GM12878 (cell line): Measurements from ENCODE around the gene DLG2. TPM values are rescaled to one million over a fixed set of nuclear protein-coding genes. Genes with fewer than 3 reads are reported as not detected.

Experiments
- ATAC-seq: fragments of 200-7000 bp; cut with Tn5 transposase; 3 replicates; pipeline ENCODE4 v1.9.1; 2020; ENCODE audit warnings: mild to moderate bottlenecking, moderate library complexity
- BruUV-seq: library from RNA; stranded (reverse); fragments of 400-500 nt; replicated peaks from 2 replicates; lab custom pipeline; 2021; lab: Mats Ljungman, UMichigan
- CTCF ChIA-PET: fragments of 300-600 bp; sonication (Branson Sonifier 250); formaldehyde crosslinking; extraction: SDS; loops from one replicate; lab custom pipeline; 2021; ENCODE audit warnings: inconsistent platforms; lab: Yijun Ruan, JAX
- POLR2A ChIA-PET: fragments of 350-600 bp; formaldehyde crosslinking; extraction: SDS; loops from one replicate; lab custom pipeline; 2021; ENCODE audit warnings: inconsistent platforms; lab: Charles Lee
- RAD21 ChIA-PET: fragments of 300-600 bp; sonication (Branson Sonifier 250); formaldehyde crosslinking; loops from one replicate; lab custom pipeline; 2023; ENCODE audit warnings: antibody characterized with exemption; ENCODE audit not compliant: unreplicated experiment; lab: Charles Lee
- SMC1A ChIA-PET: fragments of 300-600 bp; sonication (Branson Sonifier 250); formaldehyde crosslinking; loops from one replicate; lab custom pipeline; 2023; ENCODE audit not compliant: unreplicated experiment, uncharacterized antibody; lab: Charles Lee
- DNase-seq: peaks from one replicate; pipeline ENCODE4 v3.0.0-alpha.2; 2011; ENCODE audit warnings: low read depth, low spot score
- FAIRE-seq: peaks from 3 replicates; lab custom pipeline; 2011; peaks lifted over from hg19 to GRCh38; lab: Jason Lieb, UNC
- H2AFZ ChIP-seq: 2 replicates; pipeline ENCODE4 v1.6.0; 2011; ENCODE audit warnings: low read depth, low read length, control low read depth; ENCODE audit not compliant: control insufficient read depth
- H3K27ac ChIP-seq: 2 replicates; pipeline ENCODE4 v1.5.1; 2011; ENCODE audit warnings: control low read depth; ENCODE audit not compliant: control insufficient read depth, insufficient read depth
- H3K27me3 ChIP-seq, 2 experiments: replicated peaks in 1 of 2; 2 replicates each; pipeline versions ENCODE4 v1.6.0 to v1.6.1; 2011; ENCODE audit warnings: low read length in 1 of 2; ENCODE audit not compliant: control insufficient read depth in 2 of 2, insufficient read depth in 2 of 2
- H3K36me3 ChIP-seq, 2 experiments: 2 replicates each; pipeline ENCODE4 v1.5.1; 2011; ENCODE audit warnings: low read length in 1 of 2; ENCODE audit not compliant: control insufficient read depth in 2 of 2, insufficient read depth in 2 of 2
- H3K4me1 ChIP-seq: 2 replicates; pipeline ENCODE4 v1.6.1; 2011; ENCODE audit warnings: mild to moderate bottlenecking, low read length, moderate library complexity, mixed read lengths; ENCODE audit not compliant: control insufficient read depth, insufficient read depth
- H3K4me2 ChIP-seq: 2 replicates; pipeline ENCODE4 v1.6.0; 2011; ENCODE audit warnings: control low read depth; ENCODE audit not compliant: control insufficient read depth, insufficient read depth
- H3K4me3 ChIP-seq: fragments of 200-600 bp; sonication (generic); 2 replicates; pipeline ENCODE4 v1.5.1; 2016
- H3K79me2 ChIP-seq: 2 replicates; pipeline ENCODE4 v1.6.0; 2011; ENCODE audit warnings: low read length; ENCODE audit not compliant: control insufficient read depth, insufficient read depth
- H3K9ac ChIP-seq: 2 replicates; pipeline ENCODE4 v1.8.0; 2011; ENCODE audit warnings: low read length, control low read depth, mixed read lengths; ENCODE audit not compliant: control insufficient read depth, insufficient read depth
- H3K9me3 ChIP-seq: replicated peaks from 3 replicates; pipeline ENCODE4 v1.5.1; 2011; ENCODE audit warnings: mild to moderate bottlenecking, low read length; ENCODE audit not compliant: control insufficient read depth, insufficient read depth
- H4K20me1 ChIP-seq: 2 replicates; pipeline ENCODE4 v1.6.0; 2011; ENCODE audit not compliant: control insufficient read depth, insufficient read depth
- ATF2 ChIP-seq: IDR thresholded peaks from 2 replicates; pipeline ENCODE4 v1.6.1; 2012; ENCODE audit warnings: low read length, inconsistent platforms
- E2F8 ChIP-seq: fragments of 450-650 bp; IDR thresholded peaks from 2 replicates; pipeline ENCODE4 v1.6.1; 2018; ENCODE audit warnings: mild to moderate bottlenecking, low read depth, moderate library complexity; ENCODE audit not compliant: partially characterized antibody
- E4F1 ChIP-seq: fragments of 450-650 bp; IDR thresholded peaks from 2 replicates; pipeline ENCODE4 v1.6.1; 2018; ENCODE audit warnings: borderline replicate concordance, mild to moderate bottlenecking; ENCODE audit not compliant: partially characterized antibody
- ESRRA ChIP-seq: IDR thresholded peaks from 2 replicates; pipeline ENCODE4 v1.6.1; 2012; ENCODE audit warnings: mild to moderate bottlenecking, low read length, improper control_type of control experiment
- IKZF2 ChIP-seq, 2 experiments: fragments of 450-650 bp; IDR thresholded peaks; 2 replicates each; pipeline ENCODE4 v1.6.1; 2017; ENCODE audit warnings: mild to moderate bottlenecking in 2 of 2, moderate library complexity in 2 of 2
- NBN ChIP-seq: fragments of 450-650 bp; IDR thresholded peaks from 2 replicates; pipeline ENCODE4 v1.6.1; 2016
- PML ChIP-seq: IDR thresholded peaks from 2 replicates; pipeline ENCODE4 v1.6.1; 2012; ENCODE audit warnings: low read length, inconsistent platforms
- SIX5 ChIP-seq: IDR thresholded peaks from 2 replicates; pipeline ENCODE4 v1.6.1; 2011; ENCODE audit warnings: mild to moderate bottlenecking, low read depth, low read length, moderate library complexity; ENCODE audit not compliant: severe bottlenecking
- SP1 ChIP-seq: IDR thresholded peaks from one replicate; pipeline ENCODE4 v1.6.1; 2011; ENCODE audit warnings: low read depth, low read length
- YY1 ChIP-seq: IDR thresholded peaks from 2 replicates; pipeline ENCODE4 v1.6.1; 2011; ENCODE audit warnings: low read depth, mild to moderate bottlenecking, low read length
- ZBTB4 ChIP-seq: fragments of 450-650 bp; formaldehyde crosslinking; IDR thresholded peaks from 2 replicates; pipeline ENCODE4 v1.4.0; 2022; ENCODE audit warnings: mild to moderate bottlenecking, moderate library complexity
- ZNF217 ChIP-seq: fragments of 450-650 bp; IDR thresholded peaks from 2 replicates; pipeline ENCODE4 v1.6.1; 2017; ENCODE audit warnings: antibody characterized with exemption, mild to moderate bottlenecking
- ZNF24 ChIP-seq: fragments of 450-650 bp; IDR thresholded peaks from 2 replicates; pipeline ENCODE4 v1.6.1; 2017; ENCODE audit warnings: antibody characterized with exemption, mild to moderate bottlenecking
- ZNF384 ChIP-seq: IDR thresholded peaks from 2 replicates; pipeline ENCODE4 v1.6.1; 2012; ENCODE audit warnings: low read depth, mild to moderate bottlenecking, low read length, improper control_type of control experiment, borderline replicate concordance
- WGBS: methylation state at CpG from one replicate; pipeline ENCODE4 v1.1.6; 2016; ENCODE audit warnings: low lambda C conversion rate; ENCODE audit not compliant: insufficient replicate concordance, insufficient coverage; ENCODE audit errors: missing lambda C conversion rate; 5-methylcytosine and 5-hydroxymethylcytosine counted together
- in situ Hi-C: fragments of 300-500 bp; cut with MboI; formaldehyde crosslinking; loops from 9 replicates; pipeline ENCODE4 v1.14.3; 2018; ENCODE audit warnings: mixed read lengths
- intact Hi-C: fragments of 100-400 bp; cut with micrococcal nuclease; formaldehyde crosslinking; loops from one replicate; pipeline ENCODE4 v1.14.2; 2022; ENCODE audit not compliant: unreplicated experiment
- polyA plus RNA-seq, 11 experiments: library from polyadenylated mRNA; depleted of rRNA in 4 of 11; unstranded in 6 of 11; stranded (reverse) in 5 of 11; fragments of >200 nt; fragmentation: Nextera tagmentation in 4 of 11; fragmentation: Illumina TruSeq in 1 of 11; extraction: Ambion mirVana in 4 of 11; extraction: Trizol in 1 of 11; gene quantifications; 1 replicate in 1 of 11; 2 replicates in 10 of 11; pipeline versions ENCODE4 v1.2.1 to v1.2.3, GENCODE V29; 2011 to 2016; ENCODE audit warnings: inconsistent platforms in 2 of 11, missing spikeins in 2 of 11, low read depth in 1 of 11
- total RNA-seq, 4 experiments: library from RNA; depleted of rRNA in 3 of 4; stranded (reverse); fragments of >200 nt in 3 of 4; fragmentation: Illumina TruSeq in 1 of 4; extraction: Trizol in 1 of 4; gene quantifications; 2 replicates each; pipeline versions ENCODE4 v1.2.1 to v1.2.3, GENCODE V29; 2013 to 2021

DLG2 gene
- total and polyA plus RNA-seq, 10 of the 15 experiments (the other 5 are each of a cell fraction or from before 2014, with no cell fraction given): 0.09 to 0.98 (median 0.35) TPM

- TF ChIP-seq SP1 (no peak), NBN (no peak), YY1 (no peak), ZNF384 (no peak), ZBTB4 (CRISPR knock-in tag) (no peak), ZNF217 (no peak), PML (no peak), IKZF2 (IDR thresholded peaks at IDR 0.05) (no peak), ATF2 (no peak), E4F1 (no peak), ZNF24 (no peak), E2F8 (no peak), SIX5 (no peak), ESRRA (no peak)
- TF ChIP-seq, all 136 proteins: peak for 0
- no peaks in the 10 kb centered on the region for H3K79me2 ChIP-seq
- intact Hi-C loops (no loop called here), in situ Hi-C loops (no loop called here)
- SMC1A ChIA-PET: no interaction called here
- H3K9ac ChIP-seq: no peak overlapping the region
- DNase-seq (no peak), ATAC-seq (no peak), FAIRE-seq (no peak)
- no peaks in the 10 kb centered on the region for H3K9me3 ChIP-seq
- H2AFZ ChIP-seq: no peak overlapping the region
- no peak overlapping the region for H3K4me2 ChIP-seq
- BruUV-seq: no TSS peak
- H3K27ac ChIP-seq: no peak overlapping the region
- POLR2A ChIA-PET: no interaction called here
- RAD21 ChIA-PET: no interaction called here
- H3K4me1 ChIP-seq: no peaks in the 10 kb centered on the region
- H3K4me3 ChIP-seq: no peak overlapping the region
- H4K20me1 ChIP-seq: no peaks in the 10 kb centered on the region
- H3K36me3 ChIP-seq: no peaks in the 10 kb centered on the region
- H3K27me3 ChIP-seq: no peaks in the 10 kb centered on the region; a peak in 1 of 4 replicates
- WGBS: 24% methylated on average over 3 of the region's 3 CpGs
- CTCF ChIA-PET: no interaction called here
Observed at GRCh38 chr11:83480811-83481210, 2146.3 kb downstream of the DLG2 start.
